Endothelial cell of umbilical vein (primary cell): ENCODE measurements around the gene PRRG1. TPM values are rescaled to one million over a fixed set of nuclear protein-coding genes. Genes with fewer than 3 reads are reported as not detected.

Experiments used
- BruUV-seq: library from RNA; stranded (reverse); fragments of 400-500 nt; replicated peaks from 2 replicates; lab custom pipeline; 2021; lab: Mats Ljungman, UMichigan
- CTCF ChIA-PET: fragments of 300-600, 350-600 bp; sonication (Branson Sonifier 250); formaldehyde crosslinking; loops from one replicate; lab custom pipeline; 2021; ENCODE audit warnings: antibody characterized with exemption, inconsistent platforms; lab: Charles Lee
- POLR2A ChIA-PET: fragments of 300-600, 350-600 bp; sonication (Branson Sonifier 250); formaldehyde crosslinking; loops from one replicate; lab custom pipeline; 2021; ENCODE audit warnings: antibody characterized with exemption, inconsistent platforms; lab: Charles Lee
- DNase-seq: peaks from one replicate; pipeline ENCODE4 v3.0.0-alpha.2; 2011; ENCODE audit warnings: low read depth, low spot score
- FAIRE-seq: peaks from 2 replicates; lab custom pipeline; 2011; peaks lifted over from hg19 to GRCh38; lab: Jason Lieb, UNC
- H2AFZ ChIP-seq: 2 replicates; pipeline ENCODE4 v1.6.0; 2012; ENCODE audit warnings: low read depth, low read length, control low read depth, inconsistent platforms
- H3K27ac ChIP-seq: 2 replicates; pipeline ENCODE4 v1.5.1; 2011; ENCODE audit warnings: low read depth, mild to moderate bottlenecking, control low read depth, low read length, moderate library complexity; ENCODE audit not compliant: insufficient read depth
- H3K27me3 ChIP-seq, 2 experiments: 2 replicates each; pipeline versions ENCODE4 v1.6.0 to v1.6.1; 2011; ENCODE audit warnings: low read length in 2 of 2, mixed read lengths in 1 of 2; ENCODE audit not compliant: control insufficient read depth in 2 of 2, insufficient read depth in 2 of 2
- H3K36me3 ChIP-seq, 2 experiments: 2 replicates in 1 of 2; 3 replicates in 1 of 2; pipeline ENCODE4 v1.5.1; 2011; ENCODE audit warnings: low read length in 2 of 2, mild to moderate bottlenecking in 1 of 2, moderate library complexity in 1 of 2; ENCODE audit not compliant: control insufficient read depth in 2 of 2, insufficient read depth in 2 of 2; ENCODE audit errors: extremely low read depth in 1 of 2
- H3K4me1 ChIP-seq: 3 replicates; pipeline ENCODE4 v1.5.1; 2011; ENCODE audit warnings: mild to moderate bottlenecking, low read length; ENCODE audit not compliant: control insufficient read depth, insufficient read depth; ENCODE audit errors: extremely low read depth
- H3K4me2 ChIP-seq: 2 replicates; pipeline ENCODE4 v1.6.1; 2011; ENCODE audit warnings: low read length, control low read depth, mixed read lengths; ENCODE audit not compliant: insufficient read depth
- H3K4me3 ChIP-seq, 3 experiments: fragments of 200-600 bp in 1 of 3; sonication (generic), shearing (Covaris generic) in 1 of 3; replicated peaks in 1 of 3; 2 replicates each; pipeline ENCODE4 v1.5.1; 2011 to 2016; ENCODE audit warnings: control low read depth in 3 of 3, low read length in 3 of 3, mild to moderate bottlenecking in 2 of 3, inconsistent platforms in 1 of 3, low read depth in 1 of 3, moderate library complexity in 1 of 3; ENCODE audit not compliant: insufficient read depth in 1 of 3
- H3K79me2 ChIP-seq: 2 replicates; pipeline ENCODE4 v1.6.0; 2012; ENCODE audit warnings: low read length, inconsistent platforms; ENCODE audit not compliant: control insufficient read depth, insufficient read depth
- H3K9ac ChIP-seq: replicated peaks from 2 replicates; pipeline ENCODE3; 2011; ENCODE audit warnings: low read length, control low read depth; ENCODE audit not compliant: insufficient read depth; ENCODE audit errors: extremely low read depth
- H3K9me1 ChIP-seq: replicated peaks from 3 replicates; pipeline ENCODE4 v1.6.0; 2011; ENCODE audit warnings: mild to moderate bottlenecking, low read length; ENCODE audit not compliant: control insufficient read depth, insufficient read depth; ENCODE audit errors: extremely low read depth
- H3K9me3 ChIP-seq: replicated peaks from 2 replicates; pipeline ENCODE4 v1.5.1; 2012; ENCODE audit warnings: low read length, inconsistent platforms; ENCODE audit not compliant: control insufficient read depth, insufficient read depth
- H4K20me1 ChIP-seq: replicated peaks from 2 replicates; pipeline ENCODE3; 2011; ENCODE audit warnings: mild to moderate bottlenecking, low read length; ENCODE audit not compliant: control insufficient read depth, insufficient read depth; ENCODE audit errors: extremely low read depth
- EZH2 ChIP-seq: IDR thresholded peaks from 2 replicates; pipeline ENCODE4 v1.6.1; 2012; ENCODE audit warnings: borderline replicate concordance, low read depth, mild to moderate bottlenecking, moderate library complexity, low read length, inconsistent platforms; ENCODE audit not compliant: severe bottlenecking
- FOS ChIP-seq: IDR thresholded peaks from 2 replicates; pipeline ENCODE4 v1.6.1; 2011; ENCODE audit warnings: mild to moderate bottlenecking, low read length, moderate library complexity, borderline replicate concordance; ENCODE audit not compliant: insufficient read depth
- GATA2 ChIP-seq: IDR thresholded peaks from 2 replicates; pipeline ENCODE4 v1.7.0; 2011; ENCODE audit warnings: low read depth, mild to moderate bottlenecking, moderate library complexity, mixed read lengths, low read length; ENCODE audit not compliant: insufficient read length, insufficient read depth
- JUN ChIP-seq: IDR thresholded peaks from 2 replicates; pipeline ENCODE4 v1.6.1; 2011; ENCODE audit warnings: borderline replicate concordance, low read depth; ENCODE audit not compliant: insufficient read length, insufficient read depth
- MYC ChIP-seq: IDR thresholded peaks from one replicate; pipeline ENCODE4 v1.6.1; 2011; ENCODE audit warnings: mild to moderate bottlenecking, low read depth, low read length
- POLR2A ChIP-seq: IDR thresholded peaks from 2 replicates; pipeline ENCODE4 v1.6.1; 2012; ENCODE audit warnings: low read depth, mild to moderate bottlenecking, control low read depth, low read length
- POLR2AphosphoS5 ChIP-seq: IDR thresholded peaks from 2 replicates; pipeline ENCODE4 v1.6.1; 2012; ENCODE audit warnings: low read depth, mild to moderate bottlenecking, control low read depth, low read length, moderate library complexity; ENCODE audit not compliant: insufficient read depth
- dilution Hi-C: fragments of 300-500 bp; cut with MboI; formaldehyde crosslinking; loops from one replicate; pipeline ENCODE4 v1.15.0; 2019; ENCODE audit warnings: low sequenced_read_pairs; ENCODE audit not compliant: extremely low pct_ligation_motif_present
- intact Hi-C: fragments of 100-400 bp; cut with micrococcal nuclease; formaldehyde crosslinking; loops from one replicate; pipeline ENCODE4 v1.10.0; 2022
- polyA plus RNA-seq, 4 experiments: library from polyadenylated mRNA; depleted of rRNA in 3 of 4; stranded (reverse) in 3 of 4; unstranded in 1 of 4; fragments of >200 nt; gene quantifications; 2 replicates each; pipeline versions ENCODE4 v1.2.1 to v1.2.3, GENCODE V29; 2011 to 2012; ENCODE audit warnings: missing spikeins in 1 of 4
- total RNA-seq: library from RNA; stranded (reverse); gene quantifications from 2 replicates; pipeline ENCODE4 v1.2.3, GENCODE V29; 2021
- TF ChIP-seq, protein P1 (sequence below): IDR thresholded peaks from 2 replicates; pipeline ENCODE4 v1.6.1; 2011; ENCODE audit not compliant: insufficient read depth, insufficient read length
- TF ChIP-seq, protein P2 (sequence below), 2 donors: IDR thresholded peaks; 1 replicate in 1 of 2; 2 replicates in 1 of 2; pipeline ENCODE4 v1.5.1; 2011; ENCODE audit warnings: low read length in 2 of 2, mild to moderate bottlenecking in 2 of 2, moderate library complexity in 2 of 2, control low read depth in 1 of 2, inconsistent platforms in 1 of 2, low read depth in 1 of 2; ENCODE audit not compliant: insufficient read depth in 1 of 2; ENCODE audit errors: extremely low read depth in 1 of 2

The PRRG1 gene
- total and polyA plus RNA-seq, 2 donors (not counting 3 experiments of a cell fraction or from before 2014, with no cell fraction given) = 37.6 to 46.3 TPM

DNA sequence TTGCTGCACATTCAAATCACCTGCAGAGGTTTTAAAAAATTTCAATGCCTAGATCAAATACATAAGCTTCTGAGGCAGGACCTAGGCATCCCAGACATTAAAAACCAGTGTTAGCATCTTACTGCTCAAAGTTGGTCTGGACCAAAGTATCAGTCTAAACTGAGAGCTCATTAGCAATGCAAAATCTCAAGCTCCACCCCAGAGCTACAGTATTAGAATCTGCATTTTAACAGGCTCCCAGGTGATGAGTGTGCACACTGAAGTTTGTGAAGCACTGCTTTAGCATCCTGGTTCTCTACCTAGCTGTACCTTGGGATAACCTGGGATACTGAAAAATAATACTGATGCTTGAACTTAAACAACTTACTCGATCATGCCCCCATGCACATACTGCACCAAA, 96.0 kb downstream of the PRRG1 start:
- dilution Hi-C loops = no loop called here

More for the DNA sequence above, 96.0 kb downstream of the PRRG1 start:
- no peak overlapping the region for H3K9ac ChIP-seq
- no peaks in the 10 kb centered on the region for H3K9me3 ChIP-seq
- no peaks in the 10 kb centered on the region for H3K79me2 ChIP-seq
- H3K4me3 ChIP-seq = no peak overlapping the region
- peaks cover 0 to 7% of the 10 kb centered on the region in 2 experiments for H3K36me3 ChIP-seq
- POLR2A ChIA-PET = no interaction called here
- no peaks in the 10 kb centered on the region for H3K9me1 ChIP-seq
- intact Hi-C loops = no loop called here
- DNase-seq (no peak), FAIRE-seq (no peak)
- no peak overlapping the region for H3K27ac ChIP-seq
- H4K20me1 ChIP-seq = no peaks in the 10 kb centered on the region
- no peaks in the 10 kb centered on the region for H3K4me1 ChIP-seq
- TF ChIP-seq FOS (no peak), MYC (no peak), JUN (no peak), POLR2AphosphoS5 (no peak), POLR2A (no peak), EZH2 (no peak), GATA2 (no peak)
- TF ChIP-seq, protein P1, sequence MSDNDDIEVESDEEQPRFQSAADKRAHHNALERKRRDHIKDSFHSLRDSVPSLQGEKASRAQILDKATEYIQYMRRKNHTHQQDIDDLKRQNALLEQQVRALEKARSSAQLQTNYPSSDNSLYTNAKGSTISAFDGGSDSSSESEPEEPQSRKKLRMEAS = no peak
- TF ChIP-seq, protein P2, sequence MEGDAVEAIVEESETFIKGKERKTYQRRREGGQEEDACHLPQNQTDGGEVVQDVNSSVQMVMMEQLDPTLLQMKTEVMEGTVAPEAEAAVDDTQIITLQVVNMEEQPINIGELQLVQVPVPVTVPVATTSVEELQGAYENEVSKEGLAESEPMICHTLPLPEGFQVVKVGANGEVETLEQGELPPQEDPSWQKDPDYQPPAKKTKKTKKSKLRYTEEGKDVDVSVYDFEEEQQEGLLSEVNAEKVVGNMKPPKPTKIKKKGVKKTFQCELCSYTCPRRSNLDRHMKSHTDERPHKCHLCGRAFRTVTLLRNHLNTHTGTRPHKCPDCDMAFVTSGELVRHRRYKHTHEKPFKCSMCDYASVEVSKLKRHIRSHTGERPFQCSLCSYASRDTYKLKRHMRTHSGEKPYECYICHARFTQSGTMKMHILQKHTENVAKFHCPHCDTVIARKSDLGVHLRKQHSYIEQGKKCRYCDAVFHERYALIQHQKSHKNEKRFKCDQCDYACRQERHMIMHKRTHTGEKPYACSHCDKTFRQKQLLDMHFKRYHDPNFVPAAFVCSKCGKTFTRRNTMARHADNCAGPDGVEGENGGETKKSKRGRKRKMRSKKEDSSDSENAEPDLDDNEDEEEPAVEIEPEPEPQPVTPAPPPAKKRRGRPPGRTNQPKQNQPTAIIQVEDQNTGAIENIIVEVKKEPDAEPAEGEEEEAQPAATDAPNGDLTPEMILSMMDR (IDR thresholded peaks at IDR 0.05; ENCODE audit: extremely low read depth in 1 of 2, insufficient read depth in 1 of 2, low read depth in 1 of 2, low read length in 2 of 2) = no peak
- no TSS peak for BruUV-seq
- no peak overlapping the region for H2AFZ ChIP-seq
- CTCF ChIA-PET = no interaction called here
- H3K4me2 ChIP-seq = no peak overlapping the region
- H3K27me3 ChIP-seq = no peaks in the 10 kb centered on the region
